NAMALWA (cell line): ENCODE data around the gene BCAM.
"Not testable (repeated sequence)": the region's sequence is repeated elsewhere in the genome, so short reads cannot be mapped to it uniquely, and the experiment has no call there.

Experiments
- DNase-seq: peaks from one replicate; pipeline ENCODE4 v3.0.0-alpha.2; 2015; ENCODE audit warnings: low spot score

BCAM gene

GRCh38 chr19:44848812-44849447, 40.0 kb downstream of the BCAM start:
- no peak for DNase-seq

DNA sequence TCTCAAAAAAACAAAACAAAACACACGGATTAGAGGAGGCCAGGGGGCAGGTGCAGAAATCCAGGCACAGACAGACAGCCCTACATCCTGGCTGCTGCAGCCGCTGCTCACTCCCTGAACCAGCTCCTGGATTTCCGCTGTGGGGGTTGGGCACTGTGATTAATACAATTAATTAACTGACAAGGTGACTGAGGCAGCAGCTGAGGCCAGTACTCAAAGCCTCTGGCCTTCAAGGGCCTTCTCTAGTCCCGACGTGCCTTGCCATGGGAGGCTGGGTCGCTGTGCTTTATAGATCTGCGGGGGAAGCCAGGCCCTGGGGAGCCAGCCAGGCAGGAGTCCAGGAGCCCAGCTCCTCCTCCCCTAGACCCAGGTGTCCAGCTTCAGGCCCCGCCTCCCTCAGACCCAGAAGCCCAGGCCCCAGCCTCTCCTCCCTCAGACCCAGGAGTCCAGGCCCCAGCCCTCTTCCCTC, 41.8 kb downstream of the BCAM start:
- no peak for DNase-seq

- no peak for DNase-seq
Observed at GRCh38 chr19:44851427-44851826, 42.5 kb downstream of the BCAM start.

- DNase-seq, result no peak
Observed at GRCh38 chr19:44855606-44856005, 46.7 kb downstream of the BCAM start.

- no peak for DNase-seq
Observed at GRCh38 chr19:44856421-44857083, 47.6 kb downstream of the BCAM start.

DNA sequence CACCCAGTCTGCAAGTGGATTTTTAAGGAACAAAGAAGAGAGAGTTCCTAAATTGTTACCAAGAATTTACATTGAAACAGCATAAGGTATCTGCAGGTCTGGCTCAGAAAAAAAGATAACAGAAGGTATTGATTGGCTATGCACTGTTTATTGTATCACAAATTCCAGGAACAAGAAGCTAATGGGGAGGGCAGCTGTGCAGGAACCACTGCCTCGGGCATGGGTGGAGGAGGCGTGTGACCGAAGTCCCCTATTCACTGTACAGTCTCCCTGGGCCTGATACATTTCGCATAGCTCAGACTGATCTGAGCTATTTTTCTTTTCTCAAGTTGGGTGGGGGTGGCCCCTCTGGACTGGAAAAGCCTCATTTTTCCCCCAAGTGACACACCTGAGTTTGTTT, 48.9 kb downstream of the BCAM start:
- no peak for DNase-seq

- not testable (repeated sequence) for DNase-seq
Observed at GRCh38 chr19:44861576-44861975, 52.7 kb downstream of the BCAM start.

- DNase-seq, result no peak
Observed at GRCh38 chr19:44863990-44864389, 55.1 kb downstream of the BCAM start.

GRCh38 chr19:44865196-44865767, 56.4 kb downstream of the BCAM start:
- no peak for DNase-seq

- DNase-seq, result no peak
Observed at GRCh38 chr19:44866664-44867063, 57.8 kb downstream of the BCAM start.

- no peak for DNase-seq
Observed at GRCh38 chr19:44867578-44867977, 58.7 kb downstream of the BCAM start.

GRCh38 chr19:44869733-44870470, 61.0 kb downstream of the BCAM start:
- DNase-seq, result no peak
